Stimulated activated CD4-positive, alpha-beta T cell treated with anti-CD3 and anti-CD28 coated beads, TNF-alpha, amount 100 ng/mL, for 4 hours (primary cell): ENCODE data around the gene BOLA1.
"Not testable (repeated sequence)": the region's sequence is repeated elsewhere in the genome, so short reads cannot be mapped to it uniquely, and the experiment has no call there.

Source experiments
- DNase-seq, 3 experiments: peaks; one replicate each; pipeline ENCODE4 v3.0.0-alpha.2; 2020; ENCODE audit warnings: low read depth in 3 of 3

The BOLA1 gene

GRCh38 chr1:149887196-149887455 lies 12.2 kb upstream of the BOLA1 start:
- DNase-seq = not testable (repeated sequence)

- DNase-seq = peak; percentile 41 to 60 (median 42)
Measured at GRCh38 chr1:149887456-149888246, 11.7 kb upstream of the BOLA1 start.

- peak; percentile 39 to 51 (median 45) for DNase-seq
Measured at GRCh38 chr1:149888247-149888998, 10.9 kb upstream of the BOLA1 start.

DNA sequence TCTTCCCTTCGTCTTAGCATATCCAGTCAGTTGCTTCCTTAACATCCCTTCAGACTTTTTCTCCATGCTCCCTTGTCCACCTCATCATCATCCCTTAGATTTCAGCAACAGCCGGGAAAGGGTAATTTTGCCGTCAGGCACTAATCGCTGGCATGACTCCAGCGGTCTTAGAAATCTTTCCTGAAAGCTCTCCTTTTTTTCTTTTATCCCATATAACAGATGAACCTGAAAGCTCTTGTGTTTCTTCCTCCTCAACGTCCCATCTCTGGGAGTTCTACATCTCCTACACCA lies 10.4 kb upstream of the BOLA1 start:
- no peak for DNase-seq

DNA sequence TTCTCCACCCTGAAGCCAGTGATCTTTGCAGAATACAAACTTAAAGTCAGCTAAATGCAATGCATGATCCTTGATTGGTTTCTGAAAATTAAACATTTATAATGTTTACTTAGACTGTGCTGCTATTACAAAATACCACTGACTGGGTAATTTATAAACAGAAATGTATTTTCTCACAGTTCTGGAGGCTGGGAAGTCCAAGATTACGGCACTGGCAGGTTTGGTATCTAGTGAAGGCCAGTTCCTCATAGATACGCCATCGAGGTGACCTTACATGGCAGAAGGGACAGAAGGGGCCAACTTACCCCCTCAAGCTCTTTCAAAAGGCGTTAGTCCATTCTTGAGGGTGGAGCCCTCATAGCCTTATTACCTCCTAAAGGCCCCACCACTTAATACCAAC lies 2.8 kb upstream of the BOLA1 start:
- DNase-seq = no peak

DNA sequence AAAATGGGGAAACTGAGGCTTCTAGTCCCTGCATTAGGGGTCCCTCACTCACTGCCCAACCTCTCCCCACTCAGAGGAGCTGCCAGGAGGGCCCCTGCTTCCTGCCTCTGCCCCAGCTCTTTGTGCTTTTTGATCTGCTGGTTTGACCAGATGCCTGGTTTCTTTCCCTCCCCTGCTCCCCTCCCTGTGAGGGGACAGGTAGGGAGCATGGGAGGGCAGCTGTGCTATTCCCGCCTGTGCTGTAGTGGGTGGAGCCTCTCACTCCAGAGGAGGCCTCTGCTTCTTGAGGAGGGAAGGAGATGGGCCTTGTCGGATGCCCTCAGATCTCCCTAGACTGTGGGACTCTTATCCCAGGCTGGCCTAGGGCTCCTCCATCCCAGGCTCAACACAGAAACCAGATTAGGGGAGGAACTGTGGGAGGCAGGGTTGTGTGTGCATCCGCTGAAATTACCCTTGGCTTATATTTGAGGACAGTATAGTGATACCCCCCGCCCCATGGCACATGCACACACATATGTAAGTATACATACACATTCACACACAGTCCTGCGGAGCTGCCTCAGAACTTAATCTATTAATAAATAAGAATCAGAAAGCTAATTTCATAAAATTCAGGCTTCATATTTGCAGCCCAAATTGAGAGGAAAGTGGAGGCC lies 4.6 kb downstream of the BOLA1 start:
- no peak for DNase-seq

DNA sequence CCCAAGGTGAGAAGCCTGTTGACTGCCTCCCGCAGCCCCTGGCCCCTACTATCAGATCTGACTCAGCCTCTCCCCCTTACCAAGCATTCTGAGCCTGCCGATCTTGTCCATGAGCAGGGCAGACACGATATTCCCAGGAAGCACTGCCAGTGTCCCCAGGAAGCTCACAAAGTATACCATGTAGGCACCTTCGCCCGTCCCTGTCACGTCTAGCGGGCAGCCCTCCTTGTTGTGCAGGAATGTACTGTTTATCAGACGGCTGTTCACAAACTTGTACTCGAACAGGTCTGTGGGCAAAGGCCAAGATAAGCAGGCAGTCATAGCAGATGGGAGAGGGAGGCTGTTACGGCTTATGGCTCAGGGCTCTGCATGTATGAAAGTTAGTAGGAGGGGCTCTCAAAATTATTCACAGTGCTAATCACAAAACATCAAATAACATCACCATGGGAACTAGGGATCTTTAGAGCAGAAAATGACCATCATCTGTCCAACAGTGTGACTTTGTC lies 7.3 kb downstream of the BOLA1 start:
- DNase-seq = no peak

DNA sequence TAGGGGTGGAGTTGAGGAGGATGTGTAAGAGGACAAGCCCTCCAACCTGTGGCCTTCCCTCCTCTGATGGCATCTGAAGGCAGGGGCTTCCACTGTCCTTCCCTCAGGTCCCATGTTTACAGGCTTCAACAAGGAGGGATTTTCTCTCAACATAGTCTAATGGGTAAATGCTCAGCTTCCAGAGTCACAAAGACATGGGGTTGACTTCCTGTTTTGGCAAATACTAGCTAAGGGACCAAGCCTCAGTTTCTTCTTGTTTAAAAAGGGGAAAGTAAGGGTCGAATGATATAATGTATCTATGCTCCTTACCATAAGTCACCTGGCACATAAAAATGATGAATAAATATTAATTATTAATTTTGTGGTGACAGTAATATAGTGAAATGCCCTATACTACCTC lies 15.2 kb downstream of the BOLA1 start:
- no peak for DNase-seq

DNA sequence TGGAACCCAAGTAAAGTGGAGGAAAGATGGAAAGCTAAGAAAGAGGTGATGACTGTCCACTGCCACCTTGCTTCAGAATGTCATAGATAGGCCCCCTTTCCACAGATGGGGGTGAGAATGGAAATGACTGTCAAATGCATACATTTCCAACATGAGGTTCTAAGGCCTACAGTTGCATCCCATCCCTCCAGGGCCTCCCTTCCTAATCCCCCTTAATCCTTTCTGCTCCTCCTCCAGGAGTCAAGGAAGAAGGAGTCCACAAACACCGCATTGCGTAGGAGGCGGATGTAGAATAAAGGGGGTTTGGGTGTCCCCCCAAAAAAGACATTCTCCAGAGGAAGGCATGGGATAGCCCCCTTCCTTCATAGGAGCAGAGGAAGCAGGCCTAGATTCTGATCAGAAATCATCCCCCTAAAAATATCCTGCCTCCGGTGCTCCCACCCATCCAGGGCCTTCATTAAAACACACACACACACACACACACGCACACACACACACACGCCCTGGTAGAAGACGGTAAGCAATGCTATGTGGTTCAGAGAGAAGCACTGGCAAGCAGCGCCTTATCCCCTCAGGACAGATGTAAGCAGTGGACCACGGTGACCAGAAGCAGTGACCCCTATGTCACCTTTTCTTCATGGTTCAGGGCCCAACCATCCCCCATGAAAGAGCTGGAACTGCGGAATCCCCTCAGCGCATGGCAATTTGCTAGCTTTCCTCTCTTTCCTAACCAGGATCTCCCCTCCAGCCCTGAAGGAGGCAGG lies 16.2 kb downstream of the BOLA1 start:
- no peak for DNase-seq

DNA sequence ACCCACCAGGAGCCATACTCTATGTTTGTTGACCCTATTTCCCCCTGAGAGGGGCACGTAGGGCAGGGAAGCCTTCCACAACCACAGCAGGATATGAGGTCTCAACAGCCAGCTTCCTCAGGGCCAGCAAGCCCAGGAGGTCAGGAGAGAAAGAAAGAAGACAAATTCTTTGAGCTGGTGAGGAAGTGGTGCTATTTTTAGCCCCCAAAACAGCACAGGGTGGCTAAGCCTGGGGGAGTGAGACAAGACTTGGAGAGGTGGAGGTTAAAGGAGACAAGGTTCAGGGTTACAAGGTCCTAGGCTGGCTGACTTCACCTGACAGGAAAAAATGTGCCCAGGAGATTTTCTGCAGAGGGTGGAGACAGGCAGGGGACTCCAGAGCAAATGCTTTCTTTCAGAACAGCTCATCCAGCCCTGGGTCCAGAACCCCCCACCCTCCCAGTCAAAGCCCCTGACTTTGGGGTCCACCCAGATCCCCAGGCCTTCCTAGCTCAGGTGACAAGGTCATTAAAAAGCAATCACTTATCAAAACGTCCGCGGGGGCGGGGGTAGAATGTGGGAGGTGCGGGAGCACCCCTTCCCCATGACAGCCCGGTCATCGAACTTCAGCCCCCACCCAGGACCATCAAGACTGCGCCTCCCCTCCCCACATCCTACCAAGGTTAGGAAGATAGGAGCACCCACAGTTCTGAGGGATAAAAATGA lies 17.0 kb downstream of the BOLA1 start:
- DNase-seq = no peak

DNA sequence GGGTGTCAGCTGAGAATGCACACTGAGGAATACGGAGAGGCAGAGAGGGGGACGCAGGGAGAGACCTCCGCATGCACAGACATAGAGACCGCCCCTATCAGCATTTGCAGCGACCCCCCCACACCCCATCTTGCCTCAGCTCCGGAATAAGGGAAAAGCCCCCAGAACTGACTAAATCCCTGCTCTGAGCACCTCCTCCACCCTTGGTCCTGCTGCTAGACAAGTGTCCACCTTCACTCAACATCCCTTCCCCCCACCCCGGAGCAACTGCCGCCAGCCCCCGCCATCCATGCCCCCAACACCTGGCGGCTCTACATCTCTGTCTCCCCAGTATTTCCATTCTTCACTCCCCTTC lies 17.5 kb downstream of the BOLA1 start:
- DNase-seq = no peak

DNA sequence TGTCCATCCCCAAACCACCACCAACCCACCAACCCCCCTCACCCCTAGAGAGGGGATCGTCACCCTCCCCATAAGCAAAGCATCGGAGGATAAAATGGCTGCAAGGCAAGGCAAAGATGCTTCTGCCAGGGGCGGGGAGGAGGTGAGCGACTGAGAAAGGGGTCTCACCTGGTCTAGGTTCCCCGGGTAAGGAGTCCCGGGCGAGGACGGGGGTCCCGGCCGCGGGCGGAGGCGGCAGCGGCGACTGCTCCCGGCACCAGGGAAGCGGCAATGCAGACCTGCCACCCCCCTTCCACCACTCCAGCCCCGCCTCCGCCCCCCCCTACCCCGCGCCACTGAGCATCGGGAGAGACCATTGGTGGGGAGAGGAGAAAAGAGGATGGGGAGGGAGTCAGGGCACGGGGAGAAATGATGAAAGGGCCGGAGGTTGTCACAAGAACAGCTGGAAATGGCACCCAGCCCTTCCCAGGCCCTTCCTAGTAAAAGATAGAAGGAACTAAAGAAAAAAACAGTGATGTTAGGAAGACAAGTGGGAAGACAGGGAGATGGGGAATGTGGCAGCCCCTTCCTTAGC lies 18.3 kb downstream of the BOLA1 start, which contains the start of gene SV2A:
SV2A (minus strand) TSS at position 274 of the 574 bp plus-strand sequence. CDS start 4,004 bp downstream, outside the sequence.
- peak; percentile 11 to 20 (median 16) for DNase-seq

- no peak for DNase-seq
Measured at GRCh38 chr1:149923626-149924025, 24.3 kb downstream of the BOLA1 start.

GRCh38 chr1:149925345-149925744 lies 26.0 kb downstream of the BOLA1 start:
- DNase-seq = no peak

- DNase-seq = no peak
Measured at GRCh38 chr1:149925751-149926150, 26.4 kb downstream of the BOLA1 start.

GRCh38 chr1:149926296-149926695 lies 26.9 kb downstream of the BOLA1 start:
- DNase-seq = no peak

GRCh38 chr1:149927056-149927562 lies 27.7 kb downstream of the BOLA1 start:
- DNase-seq = no peak

- peak; percentile 89 to 92 (median 89) for DNase-seq
Measured at GRCh38 chr1:149927563-149928400, 28.4 kb downstream of the BOLA1 start, which contains the start of gene SF3B4. TSS of gene SF3B4 (minus strand) at chr1:149927803. CDS start at chr1:149927759, 44 bp downstream.

- no peak for DNase-seq
Measured at GRCh38 chr1:149928401-149928724, 29.0 kb downstream of the BOLA1 start.

GRCh38 chr1:149929856-149930255 lies 30.5 kb downstream of the BOLA1 start:
- DNase-seq = no peak
